Myometrial cell (primary cell): Measurements from ENCODE around the gene C22orf39. TPM values are rescaled to one million over a fixed set of nuclear protein-coding genes. Genes with fewer than 3 reads are reported as not detected.

Experiments
- total RNA-seq: library from RNA; depleted of rRNA; stranded (reverse); fragments of >200 nt; gene quantifications from 2 replicates; pipeline ENCODE4 v1.2.3, GENCODE V29; 2015

The C22orf39 gene
- 17.4 and 33.4 TPM in 2 replicates for total RNA-seq

GRCh38 chr22:19447330-19448075, at the start of gene C22orf39:
C22orf39 (minus strand) TSS chr22:19447711; CDS start chr22:19447688, 23 bp downstream.

DNA sequence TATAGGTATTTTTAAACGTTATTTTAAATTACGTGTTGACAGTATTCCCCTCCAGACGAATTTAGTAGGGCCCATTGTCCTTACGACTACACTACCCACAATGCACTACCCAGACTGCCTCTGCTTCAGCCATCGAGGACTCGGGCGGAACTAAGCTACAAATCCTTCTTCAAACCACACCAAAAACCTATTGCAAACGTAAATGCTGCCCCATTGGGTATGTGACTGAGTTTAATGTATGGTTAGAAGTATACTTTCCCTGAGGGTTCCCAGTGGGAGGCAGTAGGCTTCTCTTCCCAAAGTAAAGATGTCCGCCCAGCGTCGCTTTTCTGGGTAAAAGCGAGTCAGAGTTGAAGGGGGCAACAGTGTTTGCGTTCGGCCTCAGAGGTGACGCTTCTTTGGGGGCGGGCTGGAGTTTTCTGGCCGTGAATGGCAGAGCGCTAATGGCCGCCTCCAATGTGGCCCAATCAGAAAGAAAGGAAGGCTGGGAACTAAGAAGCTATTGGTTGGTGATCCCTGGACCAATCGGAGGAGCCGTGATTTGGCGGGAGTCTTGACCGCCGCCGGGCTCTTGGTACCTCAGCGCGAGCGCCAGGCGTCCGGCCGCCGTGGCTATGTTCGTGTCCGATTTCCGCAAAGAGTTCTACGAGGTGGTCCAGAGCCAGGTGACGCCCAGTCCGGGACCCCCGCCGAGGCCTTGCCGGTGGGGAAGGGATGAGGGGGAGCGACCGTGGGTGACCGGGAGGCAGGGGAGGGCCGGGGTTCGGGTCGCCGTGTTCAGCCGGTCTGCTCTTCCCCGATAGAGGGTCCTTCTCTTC, 32.1 kb upstream of the C22orf39 start, which contains the start of gene CDC45:
Gene CDC45, plus strand, starts transcription at position 566 of the 818 bp plus-strand sequence. Its CDS starts 49 bp downstream, at position 615.

DNA sequence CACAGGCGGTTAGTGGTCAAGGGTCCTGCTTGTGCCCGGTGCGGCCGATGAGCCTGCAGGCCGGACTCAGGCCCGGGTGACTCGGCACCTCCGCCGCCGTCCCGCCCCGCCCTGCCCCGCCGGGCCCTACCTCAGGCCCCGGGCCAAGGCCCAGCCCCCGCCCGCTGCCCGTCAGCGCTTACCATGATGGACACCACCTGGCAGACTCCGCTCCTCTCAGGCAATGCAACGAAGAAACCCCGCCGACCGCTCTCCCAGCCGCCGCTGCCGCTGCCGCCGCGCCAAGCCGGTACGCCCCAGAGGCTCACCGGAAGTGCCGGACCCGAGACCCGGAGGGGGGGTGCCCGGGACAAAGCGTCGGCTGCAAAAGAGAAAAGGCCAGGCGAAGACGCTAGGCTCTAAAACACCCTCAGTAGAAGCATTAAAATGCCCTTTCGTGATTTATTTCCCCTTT, 31.4 kb upstream of the C22orf39 start, which contains the start of gene UFD1:
Gene UFD1, minus strand, starts transcription at position 293 of the 454 bp plus-strand sequence. Its CDS starts 108 bp downstream, at position 185.

GRCh38 chr22:19432133-19432851, 15.2 kb downstream of the C22orf39 start, which contains the start of gene MRPL40:
MRPL40 (plus strand) TSS chr22:19432545; CDS start chr22:19432555, 10 bp downstream.

GRCh38 chr22:19431649-19432132, 15.8 kb downstream of the C22orf39 start, which contains the start of gene HIRA:
HIRA (minus strand) TSS chr22:19431733; CDS start chr22:19431476, 257 bp downstream.

Other genes starting within 250 kb of the C22orf39 start
- 6.9 and 8.2 TPM in 2 replicates for gene CLTCL1, start 156.0 kb downstream of the C22orf39 start, total RNA-seq
- gene HIRA, start 16.0 kb downstream of the C22orf39 start, total RNA-seq: 17.3 and 20.9 TPM in 2 replicates
- gene MRPL40, start 15.2 kb downstream of the C22orf39 start, total RNA-seq: 48.4 and 63.7 TPM in 2 replicates
- 69.6 and 81.9 TPM in 2 replicates for gene UFD1, start 31.5 kb upstream of the C22orf39 start, total RNA-seq
- 22.2 and 33.2 TPM in 2 replicates for gene CDC45, start 32.2 kb upstream of the C22orf39 start, total RNA-seq
- 6.4 and 11.2 TPM in 2 replicates for gene CLDN5, start 76.7 kb upstream of the C22orf39 start, total RNA-seq